A549 (cell line): ENCODE data around the gene FGF2.

ENCODE experiments used
- EP300 ChIP-seq, 2 experiments: fragments of >200 bp; sonication (Bioruptor Twin); formaldehyde crosslinking; IDR thresholded peaks; 2 replicates in 1 of 2; 3 replicates in 1 of 2; pipeline ENCODE4 v1.6.1; 2016 to 2017
- SMC3 ChIP-seq: fragments of >200 bp; sonication (Bioruptor Twin); formaldehyde crosslinking; IDR thresholded peaks from 3 replicates; pipeline ENCODE4 v1.6.1; 2018; ENCODE audit warnings: inconsistent platforms
- TF ChIP-seq, protein P1 (sequence below): fragments of 150-350 bp; IDR thresholded peaks from 2 replicates; pipeline ENCODE4 v1.6.1; 2014; ENCODE audit warnings: low read depth, mild to moderate bottlenecking, low read length

DNA sequence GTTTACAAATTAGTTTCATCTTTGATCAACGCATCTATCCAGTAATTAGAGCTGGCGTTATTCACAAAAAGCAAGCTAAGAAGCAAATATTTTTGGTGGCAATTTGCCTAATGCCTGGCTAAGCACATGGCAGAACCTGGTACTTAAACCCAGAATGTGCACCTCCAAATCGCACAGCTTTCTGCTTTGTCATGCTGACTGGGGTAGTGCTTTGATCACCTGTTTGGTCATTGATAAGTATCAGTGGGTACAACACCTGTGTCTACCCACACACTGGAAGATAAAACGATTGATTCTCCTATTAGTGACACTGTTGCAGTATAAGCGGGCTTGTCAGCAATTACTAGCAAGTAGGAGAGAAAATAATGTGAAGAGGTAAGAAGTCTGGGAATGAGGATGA is 93.8 kb downstream of the FGF2 start:
- no peak for TF ChIP-seq EP300 (IDR thresholded peaks at IDR 0.05)
- TF ChIP-seq SMC3, result no peak
- TF ChIP-seq, protein P1, sequence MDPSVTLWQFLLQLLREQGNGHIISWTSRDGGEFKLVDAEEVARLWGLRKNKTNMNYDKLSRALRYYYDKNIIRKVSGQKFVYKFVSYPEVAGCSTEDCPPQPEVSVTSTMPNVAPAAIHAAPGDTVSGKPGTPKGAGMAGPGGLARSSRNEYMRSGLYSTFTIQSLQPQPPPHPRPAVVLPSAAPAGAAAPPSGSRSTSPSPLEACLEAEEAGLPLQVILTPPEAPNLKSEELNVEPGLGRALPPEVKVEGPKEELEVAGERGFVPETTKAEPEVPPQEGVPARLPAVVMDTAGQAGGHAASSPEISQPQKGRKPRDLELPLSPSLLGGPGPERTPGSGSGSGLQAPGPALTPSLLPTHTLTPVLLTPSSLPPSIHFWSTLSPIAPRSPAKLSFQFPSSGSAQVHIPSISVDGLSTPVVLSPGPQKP, result no peak
